Right lobe of liver (tissue), 4 donors: Measurements from ENCODE around the gene POC1A.

Source experiments
- CTCF ChIP-seq, 4 donors: fragments of 200-600 bp in 3 of 4; fragments of 450-650 bp in 1 of 4; IDR thresholded peaks; one replicate each; pipeline versions ENCODE4 v1.5.1 to v1.8.0; 2016 to 2022; ENCODE audit warnings: antibody characterized with exemption in 4 of 4, mild to moderate bottlenecking in 2 of 4
- POLR2A ChIP-seq: fragments of 450-650 bp; IDR thresholded peaks from one replicate; pipeline ENCODE4 v1.6.1; 2017; ENCODE audit warnings: antibody characterized with exemption, mild to moderate bottlenecking
- donor health status: DM: no; HTN: no; CAD: no.
- donor health status: DM: no; HTN: no; CAD: no.
- donor health status: DM: no; HTN: yes; CAD: no.

GRCh38 chr3:52178537-52178936 is 24.3 kb upstream of the POC1A start:
- TF ChIP-seq CTCF (IDR thresholded peaks at IDR 0.05) (no peak), POLR2A (no peak)
